SH-SY5Y (cell line): ENCODE measurements around the gene DOCK4.

Experiments used
- GATA2 ChIP-seq: IDR thresholded peaks from 2 replicates; pipeline ENCODE4 v1.6.1; 2011; ENCODE audit warnings: mild to moderate bottlenecking, low read depth, low read length
- GATA3 ChIP-seq: IDR thresholded peaks from 2 replicates; pipeline ENCODE4 v1.6.1; 2011; ENCODE audit warnings: low read depth, mild to moderate bottlenecking, low read length, moderate library complexity

DNA sequence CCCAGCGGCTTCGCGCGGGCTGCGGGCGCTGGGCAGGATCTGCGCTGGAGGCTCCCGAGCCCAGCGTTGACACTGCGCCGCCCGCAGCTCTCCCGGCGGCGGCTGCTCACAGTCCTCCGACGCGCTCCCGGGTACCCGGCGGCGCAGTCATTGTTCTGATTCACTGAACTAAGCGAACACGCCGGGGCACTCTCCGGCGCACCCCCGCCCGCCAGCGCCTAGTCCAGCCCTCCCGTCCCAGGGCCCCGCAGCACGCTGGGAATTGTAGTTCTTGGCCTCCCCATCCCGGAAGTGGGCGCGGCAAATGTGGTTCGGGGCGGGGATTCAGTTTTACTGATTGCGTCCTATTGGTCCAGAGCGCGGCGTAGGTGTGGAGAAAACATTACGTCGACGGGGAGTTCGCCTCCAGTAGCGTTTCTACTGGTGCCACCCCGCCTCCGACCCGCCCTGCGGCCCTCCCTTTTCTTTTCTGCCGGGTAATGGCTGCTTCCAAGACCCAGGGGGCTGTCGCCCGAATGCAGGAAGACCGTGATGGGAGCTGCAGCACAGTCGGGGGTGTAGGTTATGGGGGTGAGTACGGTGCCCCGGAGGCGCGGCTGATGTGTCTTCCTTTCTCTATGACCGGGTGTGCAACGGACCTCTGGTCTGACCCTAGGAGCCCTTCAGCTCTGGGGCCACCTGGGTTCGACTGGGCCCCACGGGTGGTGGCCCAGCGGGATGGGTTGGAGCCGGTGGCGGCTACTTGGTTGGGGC lies at the start of gene DOCK4, which contains the start of gene ZNF277:
- TF ChIP-seq GATA3 (no peak), GATA2 (no peak)
